Esophagus (tissue), 2 donors: ENCODE measurements around the gene ZNF579. TPM values are rescaled to one million over a fixed set of nuclear protein-coding genes. Genes with fewer than 3 reads are reported as not detected.

Source experiments
- H3K27ac ChIP-seq, 2 donors: one replicate each; pipeline ENCODE4 v1.5.1; 2013; ENCODE audit warnings: low read depth in 2 of 2, mild to moderate bottlenecking in 2 of 2, inconsistent platforms in 1 of 2, low read length in 1 of 2, moderate library complexity in 1 of 2
- H3K27me3 ChIP-seq, 2 donors: one replicate each; pipeline ENCODE4 v1.6.1; 2013; ENCODE audit warnings: low read length in 2 of 2, control low read depth in 1 of 2, mild to moderate bottlenecking in 1 of 2; ENCODE audit not compliant: insufficient read depth in 2 of 2, control insufficient read depth in 1 of 2
- H3K36me3 ChIP-seq, 2 donors: one replicate each; pipeline ENCODE4 v1.6.1; 2013; ENCODE audit warnings: low read length in 1 of 2; ENCODE audit not compliant: control insufficient read depth in 2 of 2, insufficient read depth in 2 of 2
- H3K4me1 ChIP-seq, 2 donors: one replicate each; pipeline ENCODE4 v1.6.1; 2013; ENCODE audit warnings: low read length in 1 of 2; ENCODE audit not compliant: control insufficient read depth in 2 of 2, insufficient read depth in 2 of 2
- H3K4me3 ChIP-seq, 2 donors: one replicate each; pipeline ENCODE4 v1.5.1; 2013; ENCODE audit warnings: low read length in 2 of 2, mild to moderate bottlenecking in 2 of 2, low read depth in 1 of 2, moderate library complexity in 1 of 2
- H3K9me3 ChIP-seq, 2 donors: one replicate each; pipeline ENCODE4 v1.6.1; 2013; ENCODE audit warnings: mild to moderate bottlenecking in 2 of 2, low read depth in 1 of 2, low read length in 1 of 2, moderate library complexity in 1 of 2; ENCODE audit not compliant: control insufficient read depth in 2 of 2, insufficient read depth in 1 of 2
- WGBS, 2 donors: extraction: QIAGEN DNeasy Blood & Tissue Kit; methylation state at CpG; one replicate each; pipeline ENCODE4 v1.1.7; 2013; 5-methylcytosine and 5-hydroxymethylcytosine counted together
- polyA plus RNA-seq, 2 donors: library from polyadenylated mRNA; stranded (reverse); fragments of 200-250 nt; gene quantifications; one replicate each; pipeline ENCODE4 v1.2.3, GENCODE V29; 2013
- donor health status: healthy with polysubstance abuse.
- donor health status: Bipolar disorder and iron deficiency.

Gene ZNF579
- polyA plus RNA-seq, 2 donors: 3.4 to 4.4 TPM

GRCh38 chr19:55527197-55528029 lies 53.2 kb downstream of the ZNF579 start:
- H3K9me3 ChIP-seq: peaks cover 0 to 2% of the 10 kb centered on the region in 2 donors
- H3K27ac ChIP-seq: no peak overlapping the region
- H3K27me3 ChIP-seq: no peaks in the 10 kb centered on the region
- WGBS, 2 donors: 79 to 83% methylated on average over 22 of the region's 22 CpGs
- H3K4me3 ChIP-seq: no peak overlapping the region
- H3K36me3 ChIP-seq: no peaks in the 10 kb centered on the region
- H3K4me1 ChIP-seq: peaks cover 0 to 8% of the 10 kb centered on the region in 2 donors

Other genes starting within 250 kb of the ZNF579 start
- 1 to 10 TPM; 5.0 to 9.4 TPM for gene KMT5C, start 241.0 kb downstream of the ZNF579 start, polyA plus RNA-seq
- gene COX6B2, start 226.1 kb downstream of the ZNF579 start, polyA plus RNA-seq: under 1 TPM; 0.48 to 0.53 TPM
- not detected for gene GARIN5B, start 217.6 kb downstream of the ZNF579 start, polyA plus RNA-seq
- gene IL11, start 210.4 kb downstream of the ZNF579 start, polyA plus RNA-seq: under 1 TPM; 0.47 to 0.51 TPM
- not detected for gene TMEM190, start 204.0 kb downstream of the ZNF579 start, polyA plus RNA-seq
- gene TMEM238, start 196.6 kb downstream of the ZNF579 start, polyA plus RNA-seq: under 1 TPM; 0.49 to 0.98 TPM
- gene RPL28, start 194.9 kb downstream of the ZNF579 start, polyA plus RNA-seq: 1,000 to 10,000 TPM; 2,179 to 2,435 TPM
- gene UBE2S, start 173.1 kb downstream of the ZNF579 start, polyA plus RNA-seq: 10 to 100 TPM; 12.8 to 24.1 TPM
- under 1 TPM in 1 of 2 donors, not detected in 1; 0.01 TPM for gene SHISA7, start 137.5 kb downstream of the ZNF579 start, polyA plus RNA-seq
- gene ISOC2, start 119.2 kb downstream of the ZNF579 start, polyA plus RNA-seq: 10 to 100 TPM; 38.6 to 95.2 TPM
- gene C19orf85, start 116.1 kb downstream of the ZNF579 start, polyA plus RNA-seq: under 1 TPM in 1 of 2 donors, not detected in 1; 0.04 TPM
- gene ZNF628, start 104.2 kb downstream of the ZNF579 start, polyA plus RNA-seq: 1 to 10 TPM; 3.8 to 7.0 TPM
- 1 to 10 TPM; 4.2 to 6.8 TPM for gene NAT14, start 95.7 kb downstream of the ZNF579 start, polyA plus RNA-seq
- 1 to 10 TPM in 1 of 2 donors, under 1 TPM in 1; 0.92 to 1.0 TPM for gene SSC5D, start 92.4 kb downstream of the ZNF579 start, polyA plus RNA-seq
- not detected for gene SBK2, start 43.7 kb downstream of the ZNF579 start, polyA plus RNA-seq
- gene SBK3, start 35.3 kb downstream of the ZNF579 start, polyA plus RNA-seq: under 1 TPM; 0.09 to 0.18 TPM
- 10 to 100 TPM in 1 of 2 donors, 1 to 10 TPM in 1; 7.2 to 10.9 TPM for gene FIZ1, start 18.7 kb upstream of the ZNF579 start, polyA plus RNA-seq
- gene ZNF524, start 19.4 kb upstream of the ZNF579 start, polyA plus RNA-seq: 10 to 100 TPM; 24.6 to 30.5 TPM
- 1 to 10 TPM; 4.3 to 5.9 TPM for gene ZNF865, start 24.8 kb upstream of the ZNF579 start, polyA plus RNA-seq
- gene ZNF784, start 43.7 kb upstream of the ZNF579 start, polyA plus RNA-seq: 1 to 10 TPM; 5.2 to 5.9 TPM
- 10 to 100 TPM; 12.8 to 14.2 TPM for gene ZNF580, start 60.2 kb upstream of the ZNF579 start, polyA plus RNA-seq
- 10 to 100 TPM; 10.3 to 16.6 TPM for gene ZNF581, start 62.8 kb upstream of the ZNF579 start, polyA plus RNA-seq
- 1 to 10 TPM; 5.6 to 9.1 TPM for gene CCDC106, start 67.4 kb upstream of the ZNF579 start, polyA plus RNA-seq
- gene U2AF2, start 74.2 kb upstream of the ZNF579 start, polyA plus RNA-seq: 100 to 1,000 TPM; 110 to 120 TPM
- gene EPN1, start 94.4 kb upstream of the ZNF579 start, polyA plus RNA-seq: 10 to 100 TPM; 79.1 to 83.0 TPM
- gene NLRP9, start 157.6 kb upstream of the ZNF579 start, polyA plus RNA-seq: not detected
- gene RFPL4A, start 178.2 kb upstream of the ZNF579 start, polyA plus RNA-seq: not detected
- gene RFPL4AL1, start 188.3 kb upstream of the ZNF579 start, polyA plus RNA-seq: not detected